ENCODE results near the gene LCP2. TPM values are rescaled to one million over a fixed set of nuclear protein-coding genes. Genes with fewer than 3 reads are reported as not detected.

Gene LCP2
- 100 to 1,000 TPM; 239 to 244 TPM for total RNA-seq

DNA sequence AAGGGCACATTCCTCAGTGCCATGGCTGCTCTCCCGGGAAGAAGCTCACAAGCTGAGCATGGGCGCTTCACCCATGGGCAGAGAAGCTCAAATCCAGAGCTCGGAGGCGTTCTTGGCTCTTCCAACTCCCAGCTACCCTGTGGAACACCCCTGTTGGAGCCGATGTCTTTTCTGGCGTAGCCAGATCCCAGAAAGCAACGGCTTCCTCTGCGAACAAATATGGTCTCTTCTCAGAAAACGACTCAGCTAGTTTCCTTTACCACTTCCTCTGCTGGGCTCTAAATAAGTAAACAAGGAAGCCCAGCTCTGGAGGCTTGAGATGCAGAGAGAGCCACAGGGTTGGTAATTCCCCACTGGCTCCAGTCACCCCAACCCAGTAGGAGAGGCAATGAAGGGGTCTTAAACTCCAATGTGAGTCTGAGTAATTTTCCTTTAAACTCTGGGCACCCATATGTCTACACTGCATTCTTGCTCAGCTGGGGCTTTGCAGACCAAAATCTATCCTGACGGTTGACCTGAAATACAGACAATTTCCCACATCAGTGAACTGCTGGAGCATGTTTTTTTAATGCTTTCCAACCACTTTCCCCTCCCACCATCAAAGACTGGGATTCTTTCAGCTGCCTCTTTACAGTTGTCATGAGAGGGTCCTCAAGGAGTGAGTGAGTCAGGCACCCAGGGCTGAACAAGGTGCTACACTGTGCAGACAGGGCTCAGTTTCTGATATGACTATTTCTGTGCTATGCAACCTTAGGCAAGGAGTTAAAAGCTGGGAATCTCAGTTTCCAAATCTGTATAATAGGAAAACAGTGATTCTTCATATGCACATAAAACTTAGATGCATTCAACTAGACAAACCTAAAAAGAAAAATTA lies at the start of gene LCP2:
Gene LCP2 (minus strand): TSS at position 189 of the 874 bp plus-strand sequence. CDS start 166 bp downstream, at position 23.
- ChIA-PET POLR2A (interaction anchor here (0.8 to 5.2 kb wide), 8 partner anchors 9 to 35 kb away, joined by 3 to 51 read pairs (median 11); no protein-coding TSS in a partner anchor), CTCF (interaction anchor here (1.2 to 23.1 kb wide), 7 partner anchors 9 to 41 kb away, joined by 5 to 336 read pairs (median 8); no protein-coding TSS in a partner anchor)

DNA sequence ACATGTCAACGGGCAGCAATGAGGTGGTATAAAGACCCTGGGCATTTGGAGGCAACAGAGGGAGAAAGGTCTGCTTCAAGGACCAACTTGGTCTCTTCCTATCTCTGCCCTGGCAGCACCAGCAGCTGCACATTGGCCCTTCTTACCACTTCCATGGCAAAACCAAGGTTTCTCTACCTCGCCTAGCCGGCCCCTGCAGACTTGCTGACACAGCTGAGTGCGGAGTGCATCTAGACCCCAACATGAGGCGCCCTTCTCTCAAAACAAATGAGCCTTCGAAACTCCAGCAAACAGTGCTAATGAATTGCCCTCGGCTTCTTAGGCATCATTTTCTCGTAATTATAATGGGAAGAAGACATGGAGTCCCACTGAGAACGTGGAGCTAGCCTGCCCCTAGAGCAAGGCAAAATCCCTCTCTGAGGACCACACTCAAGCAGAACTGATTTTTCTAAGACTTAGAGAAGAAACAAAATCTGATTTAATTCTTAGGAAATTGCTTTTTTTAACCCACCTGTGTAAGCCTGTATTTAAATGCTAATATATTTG lies 49.5 kb upstream of the LCP2 start:
- ChIA-PET CTCF (interaction anchor here (1.5 to 2.2 kb wide), 2 partner anchors 8 to 16 kb away, joined by 3 to 16 read pairs; no protein-coding TSS in a partner anchor), POLR2A (no interaction called here)

DNA sequence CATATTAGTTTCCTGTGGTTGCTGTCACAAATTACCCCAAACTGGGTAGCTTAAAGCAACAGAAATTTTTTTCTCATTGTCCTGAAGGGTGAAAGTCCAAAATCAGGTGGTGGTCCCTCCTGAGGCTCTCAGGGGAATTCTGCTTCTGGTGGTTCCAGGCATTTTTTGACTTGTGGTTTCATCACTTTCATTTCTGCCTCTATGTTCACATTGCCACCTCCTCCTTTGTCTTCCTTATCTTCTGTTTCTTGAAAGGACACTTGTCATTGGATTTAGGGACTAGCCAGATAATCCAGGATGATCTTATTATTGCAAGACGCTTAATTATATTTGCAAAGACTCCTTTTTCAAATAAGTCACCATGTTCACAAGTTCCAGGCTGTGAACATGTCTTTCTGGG lies 48.4 kb upstream of the LCP2 start:
- CTCF ChIA-PET, result interaction anchor here (1.8 to 2.2 kb wide), 2 partner anchors 78 to 120 kb away, joined by 6 to 8 read pairs; no protein-coding TSS in a partner anchor
- POLR2A ChIA-PET, result no interaction called here

DNA sequence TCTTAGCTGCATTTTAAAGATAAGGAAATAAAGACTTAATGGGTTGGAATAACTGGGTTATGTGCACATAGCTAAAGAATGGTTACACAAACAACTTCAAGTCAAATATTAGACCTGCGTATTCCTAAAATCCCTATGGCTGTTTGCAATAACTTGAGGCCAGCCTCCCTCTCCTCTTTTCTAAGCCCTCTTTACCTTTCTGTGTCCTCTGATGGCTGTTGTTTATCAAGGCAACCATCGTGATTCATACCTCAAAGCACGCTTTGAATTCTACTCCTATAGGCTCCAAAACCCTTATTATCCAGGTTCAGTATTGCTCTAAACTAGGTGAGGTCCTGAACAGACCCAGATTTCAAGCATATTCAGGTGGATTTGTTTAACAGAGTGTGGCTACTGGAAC lies 45.6 kb upstream of the LCP2 start:
- CTCF ChIA-PET, result interaction anchor here (1.2 to 1.5 kb wide), 2 partner anchors 75 to 117 kb away, joined by 3 to 5 read pairs; no protein-coding TSS in a partner anchor
- POLR2A ChIA-PET, result no interaction called here

DNA sequence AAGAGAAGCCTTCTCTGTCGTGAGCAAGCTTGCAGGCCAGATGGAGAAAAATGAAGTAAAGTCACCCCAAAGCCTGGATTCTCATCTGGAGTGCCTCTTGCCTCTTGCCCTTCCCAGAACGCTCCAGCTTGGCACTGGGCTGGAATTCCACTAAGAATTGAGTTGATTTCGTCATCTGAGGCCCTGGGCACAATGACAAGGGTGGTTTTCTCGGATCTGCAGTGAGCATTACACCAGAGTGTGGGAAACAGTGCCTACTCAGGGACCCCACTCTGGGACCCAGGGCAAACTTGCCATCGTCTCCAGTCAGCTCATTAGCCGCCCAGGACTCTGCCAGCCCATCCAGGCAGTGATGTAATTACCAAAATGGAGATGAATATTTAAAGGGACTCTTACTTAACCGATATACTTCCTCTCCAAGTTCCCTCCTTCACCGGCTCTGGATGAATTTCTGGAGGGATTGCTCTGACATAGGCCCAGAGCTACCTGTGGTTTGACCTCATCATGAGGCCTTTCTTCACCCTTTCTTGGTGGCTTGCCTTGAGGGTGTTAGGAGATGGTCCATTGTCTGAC lies 44.7 kb upstream of the LCP2 start:
- ChIA-PET POLR2A (interaction anchor here (0.6 kb wide), 1 partner anchor 61 kb away, joined by 3 read pairs; no protein-coding TSS in a partner anchor), CTCF (interaction anchor here (1.2 to 5.4 kb wide), 3 partner anchors 74 to 116 kb away, joined by 3 to 49 read pairs (median 5); no protein-coding TSS in a partner anchor)

DNA sequence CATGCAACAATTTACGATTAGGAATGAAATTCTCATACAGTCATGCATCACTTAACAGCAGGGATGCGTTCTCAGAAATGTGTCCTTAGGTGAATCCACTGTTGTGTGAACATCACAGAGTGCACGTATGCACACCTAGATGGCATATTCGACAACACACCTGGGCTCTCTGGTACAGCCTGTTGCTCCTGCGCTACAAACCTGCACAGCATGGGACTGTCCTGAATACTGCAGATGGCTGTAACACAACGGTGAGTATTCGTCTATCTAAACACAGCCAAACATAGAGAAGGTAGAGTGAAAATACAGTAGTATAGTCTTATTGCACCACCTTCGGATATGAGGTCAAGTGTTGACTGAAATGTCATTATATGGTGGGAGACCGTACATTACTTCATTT lies 44.0 kb upstream of the LCP2 start:
- ChIA-PET POLR2A (no interaction called here), CTCF (interaction anchor here (5.4 kb wide), 1 partner anchor 115 kb away, joined by 49 read pairs; no protein-coding TSS in a partner anchor)

DNA sequence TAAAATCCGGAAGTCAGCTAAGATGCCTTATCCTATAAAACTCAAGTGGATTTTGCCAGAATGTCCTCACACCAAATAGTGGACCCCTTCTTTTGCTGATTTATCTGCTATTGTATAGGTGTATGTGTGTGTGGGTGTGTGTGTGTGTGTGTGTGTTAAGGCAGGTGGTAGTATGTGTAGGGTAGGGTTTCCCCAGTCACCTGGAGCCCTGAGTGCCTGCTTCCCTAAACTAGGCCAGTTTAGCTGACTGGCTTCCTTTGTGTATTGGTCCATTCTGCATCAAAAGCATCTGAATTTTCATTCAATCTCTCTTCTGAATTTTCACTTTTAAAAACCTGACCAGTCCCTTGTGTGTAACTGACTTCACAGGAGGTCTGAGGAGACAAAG lies 42.2 kb upstream of the LCP2 start:
- POLR2A ChIA-PET, result no interaction called here
- CTCF ChIA-PET, result interaction anchor here (0.6 to 5.4 kb wide), 16 partner anchors 8 to 129 kb away, joined by 3 to 55 read pairs (median 8); partner anchors contain the start of gene C5orf58

DNA sequence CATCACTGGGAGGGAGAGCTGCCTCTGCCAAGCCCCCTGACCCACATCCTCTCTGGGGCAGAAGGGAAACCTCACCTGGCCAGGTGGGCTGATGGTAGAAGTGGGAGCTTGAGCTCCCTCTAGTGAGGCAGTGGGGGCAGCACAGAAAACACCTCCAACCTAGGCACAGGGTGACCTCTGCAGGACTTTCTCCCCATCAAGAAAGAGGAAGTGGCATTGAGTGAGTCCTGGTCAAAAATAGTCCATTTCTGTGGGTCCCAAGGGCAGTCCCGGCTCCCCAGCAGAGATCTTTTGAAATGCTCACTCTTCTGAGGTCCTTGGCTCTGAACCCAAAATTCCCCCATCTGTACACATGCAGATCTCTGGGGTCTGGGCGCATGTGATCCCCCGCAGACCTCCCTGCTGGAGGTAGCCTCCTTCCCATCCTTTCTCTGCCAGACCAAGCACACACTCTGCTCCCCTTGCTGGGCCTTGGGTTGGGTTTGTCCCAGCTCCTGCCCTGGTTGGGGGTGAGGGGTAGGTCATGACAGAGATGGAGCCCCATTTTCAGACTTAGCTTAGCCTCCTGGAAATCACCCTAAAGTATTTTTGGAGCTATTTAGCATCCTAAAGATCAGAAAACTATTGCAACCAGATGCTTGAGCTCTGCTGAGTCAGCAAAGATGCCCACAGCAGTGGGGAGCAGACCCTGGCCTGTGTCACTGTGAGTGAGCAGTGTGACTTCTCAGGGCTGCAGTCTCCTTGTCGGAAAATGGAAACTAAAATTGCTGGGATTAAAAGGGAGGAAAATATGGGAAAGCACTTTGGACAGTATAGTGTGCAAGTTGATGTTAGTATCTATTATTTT lies 41.6 kb upstream of the LCP2 start:
- CTCF ChIA-PET, result interaction anchor here (0.6 to 5.4 kb wide), 35 partner anchors 9 to 284 kb away, joined by 3 to 55 read pairs (median 4); partner anchors contain the start of genes C5orf58 and LCP2

DNA sequence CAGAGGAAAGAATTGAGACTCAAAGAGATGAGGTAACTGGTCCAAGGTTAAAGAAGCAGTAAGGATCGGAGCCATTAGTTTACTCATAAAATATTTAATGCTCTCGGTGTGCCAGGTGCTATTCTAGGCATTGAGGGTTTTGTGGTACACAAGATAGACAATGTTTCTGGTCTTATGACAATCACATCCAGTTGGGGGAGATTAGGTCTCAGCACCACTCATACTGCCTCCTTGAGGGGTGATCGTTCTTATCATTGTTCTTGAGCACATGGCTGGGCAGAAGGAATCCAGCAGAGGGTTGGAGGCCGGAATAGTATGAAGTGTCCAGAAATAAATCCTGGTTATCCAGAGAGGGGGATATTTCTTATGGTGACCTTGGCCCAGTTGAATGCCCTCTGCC lies 40.7 kb upstream of the LCP2 start:
- CTCF ChIA-PET, result interaction anchor here (0.5 to 5.4 kb wide), 32 partner anchors 10 to 127 kb away, joined by 3 to 55 read pairs (median 5); partner anchors contain the start of gene LCP2
- POLR2A ChIA-PET, result interaction anchor here (0.6 kb wide), 1 partner anchor 71 kb away, joined by 14 read pairs; no protein-coding TSS in a partner anchor

More for the DNA sequence above, 41.6 kb upstream of the LCP2 start:
- POLR2A ChIA-PET, result interaction anchor here (0.6 kb wide), 1 partner anchor 62 kb away, joined by 8 read pairs; no protein-coding TSS in a partner anchor

DNA sequence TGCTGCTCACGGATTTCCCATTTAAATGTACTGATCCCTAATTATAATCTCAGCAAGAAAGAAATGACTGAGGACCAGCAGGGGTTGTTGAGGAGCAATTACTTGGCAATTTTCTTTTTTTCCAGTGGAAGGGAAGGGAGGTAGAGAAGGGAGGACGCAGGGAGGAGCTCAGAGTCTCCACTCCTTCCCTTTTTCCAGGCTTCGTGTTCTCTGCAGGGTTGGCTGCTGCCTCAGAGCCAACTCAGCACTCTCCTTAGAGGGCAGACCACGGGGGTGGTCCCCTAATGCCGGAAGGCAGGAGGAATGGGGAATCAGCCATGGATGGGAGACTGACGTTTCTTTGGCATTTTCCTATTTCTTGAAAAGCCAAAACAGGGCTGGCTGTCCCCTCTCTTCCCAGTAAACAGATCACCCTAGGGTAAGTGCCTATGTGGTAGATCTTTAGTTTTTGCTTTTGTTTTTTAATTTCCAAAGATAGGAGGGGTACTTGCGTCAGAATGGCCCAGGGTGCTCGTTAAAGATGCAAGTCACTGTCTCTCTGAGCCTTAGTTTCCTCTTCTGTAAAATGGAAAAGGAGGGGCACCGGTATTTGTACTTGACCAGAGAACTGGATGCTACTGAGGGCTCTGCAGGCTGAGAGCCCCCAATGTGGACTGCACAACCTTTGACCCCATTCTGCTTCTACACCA lies 39.6 kb upstream of the LCP2 start:
- POLR2A ChIA-PET, result no interaction called here
- CTCF ChIA-PET, result interaction anchor here (0.9 to 5.4 kb wide), 6 partner anchors 60 to 111 kb away, joined by 3 to 55 read pairs (median 12); no protein-coding TSS in a partner anchor

DNA sequence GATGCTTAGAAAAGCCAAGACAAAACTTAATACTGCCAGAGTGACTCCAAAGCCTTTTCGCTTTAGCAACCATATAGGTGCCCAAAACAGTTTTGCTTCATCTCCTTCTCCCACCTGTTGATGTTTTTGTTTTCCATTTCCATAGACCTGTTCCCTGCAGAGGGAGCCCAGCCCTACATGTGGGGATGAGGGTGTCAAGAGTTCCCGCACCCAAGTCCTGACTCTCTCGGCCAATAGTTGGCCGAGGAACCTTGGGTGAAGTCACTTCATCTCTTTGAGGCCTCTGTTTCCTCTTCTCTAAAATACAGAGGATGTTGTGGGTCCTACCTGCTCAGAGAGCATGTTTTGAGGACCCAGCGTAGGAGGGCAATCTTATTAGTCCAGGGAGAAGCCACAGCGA lies 38.5 kb upstream of the LCP2 start:
- ChIA-PET POLR2A (no interaction called here), CTCF (interaction anchor here (0.6 to 4.3 kb wide), 3 partner anchors 68 to 110 kb away, joined by 3 to 55 read pairs (median 3); no protein-coding TSS in a partner anchor)

DNA sequence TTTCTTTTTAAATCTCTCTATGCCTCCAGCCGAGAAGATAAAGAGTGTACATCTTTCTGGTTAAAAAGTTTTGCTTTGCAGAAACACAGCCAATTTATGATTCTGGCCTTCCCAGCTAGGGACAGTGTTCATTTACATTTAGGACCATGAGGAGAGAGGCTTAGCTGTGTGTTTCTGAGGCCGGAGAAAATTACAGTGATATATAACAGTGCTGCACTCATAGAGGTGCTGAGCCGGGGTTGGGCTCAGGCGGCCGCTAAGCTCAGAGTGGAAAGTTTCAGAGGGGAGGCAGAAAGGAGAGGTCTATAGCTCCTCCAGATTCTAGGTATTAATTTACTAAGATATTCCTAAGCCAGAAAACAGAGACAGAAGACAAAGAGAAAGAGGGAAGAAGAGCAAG lies 37.0 kb upstream of the LCP2 start:
- CTCF ChIA-PET, result interaction anchor here (0.7 to 5.7 kb wide), 19 partner anchors 21 to 299 kb away, joined by 3 to 55 read pairs (median 4); partner anchors contain the start of gene LCP2
- POLR2A ChIA-PET, result interaction anchor here (1.0 to 5.3 kb wide), 7 partner anchors 21 to 88 kb away, joined by 3 to 51 read pairs (median 8); partner anchors contain the start of gene LCP2

DNA sequence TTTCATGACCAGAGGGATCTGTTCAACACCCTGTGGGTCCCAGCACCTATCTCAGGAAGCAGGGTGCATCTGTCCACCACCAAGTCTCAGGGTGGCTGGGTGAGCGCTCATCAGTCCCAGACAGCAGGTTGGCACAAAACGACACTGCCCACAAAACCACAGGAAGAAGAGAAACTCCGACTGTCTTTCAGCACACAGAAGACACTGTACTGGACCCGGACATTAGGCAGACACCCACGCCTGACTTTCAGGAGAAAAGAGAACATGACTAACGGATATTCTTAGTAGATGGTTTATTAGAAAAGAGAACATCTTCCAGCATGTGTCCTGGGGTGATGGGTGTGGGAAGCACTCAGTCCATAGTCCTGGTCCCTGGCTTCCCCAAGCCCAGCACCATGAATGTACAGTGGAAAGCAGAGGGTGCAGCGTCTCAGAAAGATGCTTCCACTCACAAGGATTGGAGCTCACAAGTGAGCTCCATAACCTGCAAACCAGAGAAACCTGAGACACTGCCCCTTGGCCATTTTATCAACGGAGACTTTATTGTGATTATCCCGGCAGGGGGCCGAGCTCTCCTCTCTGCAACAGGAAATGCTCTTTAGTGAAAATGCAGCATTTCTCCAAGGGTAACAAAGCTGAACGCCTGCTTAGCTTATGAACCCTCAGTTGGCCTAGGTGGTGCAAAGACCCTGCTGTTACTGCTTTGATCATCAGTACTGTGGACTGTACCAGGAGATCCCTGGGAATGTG lies 35.8 kb upstream of the LCP2 start:
- ChIA-PET POLR2A (interaction anchor here (0.5 to 5.3 kb wide), 8 partner anchors 20 to 67 kb away, joined by 3 to 51 read pairs (median 6); partner anchors contain the start of gene LCP2), CTCF (interaction anchor here (1.1 to 5.7 kb wide), 14 partner anchors 20 to 300 kb away, joined by 3 to 55 read pairs (median 5); partner anchors contain the start of gene LCP2)

DNA sequence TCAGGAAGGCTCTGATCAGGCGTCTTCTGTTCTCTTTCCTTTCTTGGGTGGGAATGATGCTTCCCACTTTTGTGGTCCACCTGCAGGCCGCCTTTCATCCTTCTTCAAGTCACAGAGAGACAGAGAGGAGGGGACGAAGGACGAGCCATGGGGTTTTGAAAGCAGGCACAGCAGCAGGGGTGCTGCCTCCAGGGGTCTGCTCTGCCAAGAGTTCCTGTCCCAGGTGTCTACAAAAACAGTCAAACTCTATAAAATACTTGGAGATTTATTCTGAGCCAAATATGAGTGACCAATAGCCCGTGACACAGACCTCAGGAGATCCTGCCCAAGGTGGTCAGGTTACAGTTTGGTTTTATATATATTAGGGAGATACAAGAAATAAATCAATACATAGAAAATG lies 34.5 kb upstream of the LCP2 start:
- ChIA-PET POLR2A (interaction anchor here (1.2 to 5.3 kb wide), 9 partner anchors 19 to 66 kb away, joined by 4 to 51 read pairs (median 13); partner anchors contain the start of gene LCP2), CTCF (interaction anchor here (0.9 to 5.7 kb wide), 9 partner anchors 18 to 65 kb away, joined by 3 to 55 read pairs (median 9); partner anchors contain the start of gene LCP2)

DNA sequence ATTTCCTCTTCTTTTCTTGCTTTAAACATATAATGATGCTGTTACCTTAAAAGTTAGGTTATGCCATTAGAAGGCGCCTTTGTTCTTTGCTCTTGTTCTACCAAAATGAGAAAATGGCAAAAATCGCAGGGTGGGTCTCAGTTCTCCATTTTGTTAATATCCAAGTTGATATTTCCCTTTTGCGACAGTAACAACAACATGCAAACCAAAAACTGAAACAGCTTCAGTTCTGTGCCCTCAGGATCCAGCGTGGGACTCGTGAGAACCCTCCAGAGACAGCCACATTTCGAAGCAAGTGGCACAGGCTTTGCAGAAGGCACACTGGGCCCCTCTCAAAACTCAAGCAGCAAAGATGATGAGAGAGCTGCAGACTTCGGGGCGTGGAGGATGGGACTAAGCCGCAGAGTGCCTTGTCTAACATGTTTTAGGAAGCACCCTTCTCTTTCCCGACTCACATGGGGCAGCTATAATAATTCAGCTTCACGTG lies 33.0 kb upstream of the LCP2 start:
- ChIA-PET CTCF (interaction anchor here (0.8 to 5.7 kb wide), 13 partner anchors 12 to 86 kb away, joined by 3 to 55 read pairs (median 5); partner anchors contain the start of gene LCP2), POLR2A (interaction anchor here (0.6 to 5.3 kb wide), 13 partner anchors 17 to 69 kb away, joined by 3 to 51 read pairs (median 6); partner anchors contain the start of gene LCP2)

DNA sequence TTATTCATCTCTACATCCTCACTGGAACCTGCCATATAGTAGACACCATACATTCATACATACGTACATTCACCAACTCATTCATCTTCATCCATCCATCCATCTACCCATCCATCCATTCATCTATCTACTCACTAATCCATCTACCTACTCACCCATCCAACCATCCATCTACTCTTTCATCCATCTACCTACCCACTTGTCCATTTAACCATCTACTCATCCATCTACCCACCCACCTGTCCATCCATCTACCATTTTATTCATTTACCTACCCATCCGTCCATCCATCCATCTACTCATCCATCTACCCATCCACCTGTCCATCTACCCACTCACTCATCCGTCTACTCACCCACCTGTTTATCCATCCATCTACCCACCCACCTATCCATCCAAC lies 31.9 kb upstream of the LCP2 start:
- ChIA-PET POLR2A (interaction anchor here (2.7 kb wide), 1 partner anchor 36 kb away, joined by 13 read pairs; no protein-coding TSS in a partner anchor), CTCF (interaction anchor here (1.2 to 5.7 kb wide), 4 partner anchors 16 to 56 kb away, joined by 3 to 55 read pairs (median 16); partner anchors contain the start of gene LCP2)
